Prostate gland (tissue), 2 donors: ENCODE results near the gene EMP1.

Experiments
- CTCF ChIP-seq, 4 experiments: fragments of 200-600 bp in 2 of 4; fragments of 450-650 bp in 2 of 4; sonication (generic) in 2 of 4; IDR thresholded peaks; 1 replicate in 3 of 4; 2 replicates in 1 of 4; pipeline ENCODE4 v1.5.1; 2016 to 2019; ENCODE audit warnings: antibody characterized with exemption in 4 of 4, mild to moderate bottlenecking in 2 of 4, moderate library complexity in 2 of 4
- POLR2A ChIP-seq: fragments of 450-650 bp; IDR thresholded peaks from one replicate; pipeline ENCODE4 v1.6.1; 2016; ENCODE audit warnings: antibody characterized with exemption, mild to moderate bottlenecking
- POLR2AphosphoS5 ChIP-seq: sonication (generic); formaldehyde crosslinking; IDR thresholded peaks from one replicate; pipeline ENCODE4 v1.6.1; 2017; ENCODE audit warnings: antibody characterized with exemption

GRCh38 chr12:13149411-13149810, 47.1 kb upstream of the EMP1 start:
- TF ChIP-seq CTCF (IDR thresholded peaks at IDR 0.05), result no peak
- TF ChIP-seq POLR2AphosphoS5, result no peak
- TF ChIP-seq POLR2A, result no peak
